ENCODE data around the gene TIAM2. TPM values are rescaled to one million over a fixed set of nuclear protein-coding genes. Genes with fewer than 3 reads are reported as not detected.

The TIAM2 gene
- 10 to 100 TPM in 7 of 10 donors, 1 to 10 TPM in 3; 7.8 to 22.5 (median 14.0) TPM for total RNA-seq
- 1 to 10 TPM; 4.3 to 7.5 TPM for polyA plus RNA-seq
- long read RNA-seq, donor 1, partial matches to known transcripts, result 1 of 4 reads
- long read RNA-seq, donor 1, other reads (novel, unspliced or antisense), result 3 of 4 reads
- long read RNA-seq, donor 2, partial matches to known transcripts, result 1 of 6 reads
- long read RNA-seq, donor 2, other reads (novel, unspliced or antisense), result 3 of 6 reads
- long read RNA-seq, donor 3, partial matches to known transcripts, result 0 of 7 reads
- long read RNA-seq, donor 3, other reads (novel, unspliced or antisense), result 7 of 7 reads

- DNase-seq (peak; percentile 13 to 25), ATAC-seq (peak; percentile 60 to 87 (median 70))
- H3K27me3 ChIP-seq, result peaks cover 0 to 48% (median 23%) of the 10 kb centered on the region in 7 donors
- WGBS, 2 donors, result 0 to 1% methylated on average over 78 to 101 of the region's 102 CpGs
- H3K27ac ChIP-seq, result peak within 1 kb of the TSS in 3 of 10 donors; percentile 19 to 43 (median 30)
- intact Hi-C loops (cut with DNase I), result no loop called here
- no peak for TF ChIP-seq CTCF (IDR thresholded peaks at IDR 0.05)
- H3K36me3 ChIP-seq, result no peaks in the 10 kb centered on the region
- peaks cover 0 to 11% (median 7%) of the 10 kb centered on the region in 9 donors for H3K4me1 ChIP-seq
- H3K9me3 ChIP-seq, result no peaks in the 10 kb centered on the region
- peak within 1 kb of the TSS; percentile 23 to 66 (median 58) for H3K4me3 ChIP-seq
These were observed at the start of gene TIAM2 for GRCh38 chr6:154995254-154996015. TSS of gene TIAM2 (plus strand) at chr6:154995315. CDS start at chr6:155129224, 133,909 bp downstream.

GRCh38 chr6:154950979-154951344 is 44.2 kb upstream of the TIAM2 start:
- no peak overlapping the region for H3K4me3 ChIP-seq
- H3K36me3 ChIP-seq, result peaks cover 0 to 36% (median 0%) of the 10 kb centered on the region in 9 donors
- intact Hi-C loops (cut with DNase I), result no loop called here
- no peaks in the 10 kb centered on the region for H3K27me3 ChIP-seq
- TF ChIP-seq CTCF (IDR thresholded peaks at IDR 0.05), result no peak
- 95 to 98% methylated on average over 7 of the region's 7 CpGs for WGBS, 2 donors
- H3K9me3 ChIP-seq, result no peaks in the 10 kb centered on the region
- no peaks in the 10 kb centered on the region for H3K4me1 ChIP-seq
- H3K27ac ChIP-seq, result no peak overlapping the region
- DNase-seq (no peak), ATAC-seq (peak in 1 of 8 donors; percentile 8)

GRCh38 chr6:154951345-154952200 is 43.5 kb upstream of the TIAM2 start:
- no peaks in the 10 kb centered on the region for H3K4me1 ChIP-seq
- H3K27ac ChIP-seq, result no peak overlapping the region

More at GRCh38 chr6:154951345-154952200, 43.5 kb upstream of the TIAM2 start:
- Histone ChIP-seq H3K36me3 (peaks cover 0 to 36% (median 0%) of the 10 kb centered on the region in 9 donors), H3K9me3 (no peaks in the 10 kb centered on the region), H3K4me3 (no peak overlapping the region), H3K27me3 (no peaks in the 10 kb centered on the region)
- 73% methylated on average over 10 of the region's 10 CpGs for WGBS, 2 donors
- intact Hi-C loops (cut with DNase I), result no loop called here
- ATAC-seq (peak in 1 of 8 donors; percentile 35), DNase-seq (no peak)
- no peak for TF ChIP-seq CTCF (IDR thresholded peaks at IDR 0.05)
